HuH-7 (cell line): ENCODE results near the gene IKBKE.
A peak's percentile ranks its signal among the peaks of the same experiment; 100 is the strongest.

ENCODE experiments used
- DNase-seq: peaks from one replicate; pipeline ENCODE4 v3.0.0; 2011; ENCODE audit warnings: low spot score

IKBKE gene

DNA sequence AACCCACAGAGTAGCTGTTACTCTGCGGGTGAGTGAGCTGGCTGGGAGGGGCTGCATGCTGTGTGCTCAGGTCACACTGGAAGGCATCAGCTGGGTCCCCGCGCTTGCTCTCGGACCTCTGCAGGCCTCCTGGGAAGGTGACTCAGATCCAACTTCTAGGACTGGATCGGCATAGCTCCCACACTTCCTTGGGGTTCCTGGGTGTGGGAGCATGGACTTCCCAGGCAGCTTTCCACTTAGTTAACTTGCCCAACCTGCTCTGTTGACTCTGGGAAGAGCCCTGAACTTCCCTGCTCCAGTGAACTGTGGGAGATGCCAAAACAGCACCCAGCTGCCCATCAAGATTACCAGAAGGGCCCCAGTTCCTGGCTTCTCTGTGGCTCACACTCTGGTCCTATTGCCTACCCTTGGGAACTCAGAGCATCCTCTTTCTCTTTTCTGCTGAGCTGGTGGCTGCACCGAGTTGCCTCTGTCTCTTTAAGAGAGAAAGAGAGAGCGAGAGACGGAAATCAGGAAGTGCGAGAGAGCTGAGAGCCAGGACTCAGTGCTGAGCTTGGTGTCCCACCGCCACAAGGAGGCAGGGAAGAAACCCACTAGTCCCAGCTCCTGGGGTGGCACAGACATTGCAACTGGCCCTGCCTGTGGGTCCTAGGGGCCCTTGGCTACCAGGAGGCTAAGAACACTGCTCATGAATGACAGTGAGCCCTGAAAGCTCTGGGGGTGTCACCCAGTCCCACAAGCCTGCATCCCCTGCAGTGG lies at the start of gene IKBKE:
Gene IKBKE, plus strand, starts transcription at position 544 of the 759 bp plus-strand sequence. CDS start 2,752 bp downstream, outside the sequence.
- DNase-seq: peak; percentile 82

- DNase-seq: no peak
Observed at GRCh38 chr1:206421616-206422340, 48.5 kb upstream of the IKBKE start.

- no peak for DNase-seq
Observed at GRCh38 chr1:206422525-206422924, 47.8 kb upstream of the IKBKE start.

DNA sequence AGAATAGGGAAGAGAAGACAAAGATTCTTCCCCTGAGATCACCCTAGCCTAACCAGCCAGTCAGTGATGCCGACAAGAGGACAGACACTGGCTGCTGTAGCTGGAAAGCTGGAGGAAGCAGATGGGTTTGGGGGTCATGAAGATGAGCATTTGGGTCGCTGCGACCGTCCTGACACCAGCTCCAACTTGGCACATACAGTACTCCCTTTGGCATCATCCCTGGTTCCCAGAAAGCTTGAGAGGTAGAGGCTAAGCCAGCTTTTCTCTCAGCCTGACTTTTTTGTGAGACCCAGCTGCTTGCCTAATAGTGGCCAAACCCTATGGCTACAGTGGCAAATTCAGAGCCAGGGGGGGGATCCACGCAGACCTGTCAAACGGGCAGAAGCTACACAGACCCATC lies 43.0 kb upstream of the IKBKE start:
- DNase-seq: no peak

- DNase-seq: no peak
Observed at GRCh38 chr1:206429421-206429820, 40.9 kb upstream of the IKBKE start.

- no peak for DNase-seq
Observed at GRCh38 chr1:206430031-206430983, 40.0 kb upstream of the IKBKE start.

GRCh38 chr1:206435445-206435844 lies 34.8 kb upstream of the IKBKE start:
- DNase-seq: no peak

DNA sequence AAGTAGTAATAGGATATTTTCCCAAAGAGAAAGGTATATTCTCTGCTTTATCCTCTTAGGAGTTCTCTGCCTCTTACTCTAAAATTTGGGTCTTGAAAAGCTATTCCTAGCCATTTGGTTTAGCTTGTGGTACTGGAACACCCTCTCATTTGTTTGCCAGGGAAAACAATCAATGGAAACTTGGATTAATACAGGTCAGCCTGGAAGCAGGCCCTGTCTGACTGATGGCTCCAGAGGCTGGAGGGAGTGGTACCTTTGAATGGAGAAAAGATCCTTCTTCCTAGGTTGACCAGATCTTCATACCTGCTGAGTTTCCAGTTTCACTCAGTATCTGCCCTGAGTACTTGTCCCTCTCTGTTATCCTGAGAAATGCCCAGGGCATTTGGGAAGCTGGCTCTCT lies 31.7 kb upstream of the IKBKE start:
- DNase-seq: no peak

DNA sequence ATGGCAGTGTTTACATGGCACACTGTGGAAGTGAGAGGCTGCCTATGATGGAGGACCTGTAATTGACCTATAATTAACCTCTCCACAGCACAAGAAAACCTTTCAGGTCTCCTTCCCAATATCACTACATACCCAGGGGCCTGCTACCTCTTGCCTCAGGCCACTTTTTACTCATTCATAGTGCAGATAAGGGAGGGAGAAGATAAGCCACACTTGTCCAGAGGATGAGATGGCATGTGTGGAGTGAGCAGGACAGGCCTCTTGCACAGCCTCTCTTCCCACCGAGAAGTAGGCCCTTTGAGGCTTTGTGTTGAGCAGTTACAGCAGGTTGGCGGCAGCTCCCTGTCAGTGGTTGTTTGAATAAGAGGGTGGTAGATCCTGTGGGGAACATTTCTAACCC lies 31.1 kb upstream of the IKBKE start:
- no peak for DNase-seq

GRCh38 chr1:206441336-206441967 lies 28.8 kb upstream of the IKBKE start:
- DNase-seq: no peak

- DNase-seq: no peak
Observed at GRCh38 chr1:206442101-206442500, 28.2 kb upstream of the IKBKE start.

DNA sequence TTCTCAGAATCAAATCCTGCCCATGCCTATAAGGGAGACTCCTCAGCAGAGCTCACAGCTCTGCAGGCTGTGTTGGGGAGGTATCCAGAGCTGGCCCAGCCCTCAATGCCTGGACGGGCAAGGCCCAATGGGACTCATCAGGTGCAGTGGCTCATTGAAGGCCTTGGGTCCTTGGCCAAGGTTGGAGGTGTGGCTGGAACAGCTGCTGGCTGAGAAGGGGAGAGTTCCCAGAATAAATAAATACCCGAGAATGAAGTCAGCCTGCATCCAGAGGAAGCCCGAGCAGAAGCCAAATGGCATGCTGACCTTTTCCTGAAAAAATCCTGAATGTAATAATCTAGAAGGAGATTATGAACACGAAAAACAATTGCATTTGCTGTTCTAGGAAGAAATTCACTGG lies 25.2 kb upstream of the IKBKE start:
- no peak for DNase-seq

DNA sequence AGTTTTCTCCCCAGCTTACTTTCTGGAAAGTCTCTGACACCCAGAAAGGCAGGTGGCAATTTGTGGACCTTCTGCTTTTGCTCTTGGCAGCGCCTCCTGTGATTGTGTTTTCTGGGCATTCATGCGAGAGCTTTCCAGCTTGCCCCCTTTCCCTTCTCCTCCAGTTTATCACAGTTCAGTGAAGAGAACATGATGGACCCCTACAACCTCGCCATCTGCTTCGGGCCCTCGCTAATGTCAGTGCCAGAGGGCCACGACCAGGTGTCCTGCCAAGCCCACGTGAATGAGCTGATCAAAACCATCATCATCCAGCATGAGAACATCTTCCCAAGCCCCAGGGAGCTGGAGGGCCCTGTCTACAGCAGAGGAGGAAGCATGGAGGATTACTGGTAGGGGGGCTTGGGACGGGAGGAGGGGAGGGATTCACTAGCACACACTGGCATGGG lies 24.3 kb upstream of the IKBKE start:
- no peak for DNase-seq

DNA sequence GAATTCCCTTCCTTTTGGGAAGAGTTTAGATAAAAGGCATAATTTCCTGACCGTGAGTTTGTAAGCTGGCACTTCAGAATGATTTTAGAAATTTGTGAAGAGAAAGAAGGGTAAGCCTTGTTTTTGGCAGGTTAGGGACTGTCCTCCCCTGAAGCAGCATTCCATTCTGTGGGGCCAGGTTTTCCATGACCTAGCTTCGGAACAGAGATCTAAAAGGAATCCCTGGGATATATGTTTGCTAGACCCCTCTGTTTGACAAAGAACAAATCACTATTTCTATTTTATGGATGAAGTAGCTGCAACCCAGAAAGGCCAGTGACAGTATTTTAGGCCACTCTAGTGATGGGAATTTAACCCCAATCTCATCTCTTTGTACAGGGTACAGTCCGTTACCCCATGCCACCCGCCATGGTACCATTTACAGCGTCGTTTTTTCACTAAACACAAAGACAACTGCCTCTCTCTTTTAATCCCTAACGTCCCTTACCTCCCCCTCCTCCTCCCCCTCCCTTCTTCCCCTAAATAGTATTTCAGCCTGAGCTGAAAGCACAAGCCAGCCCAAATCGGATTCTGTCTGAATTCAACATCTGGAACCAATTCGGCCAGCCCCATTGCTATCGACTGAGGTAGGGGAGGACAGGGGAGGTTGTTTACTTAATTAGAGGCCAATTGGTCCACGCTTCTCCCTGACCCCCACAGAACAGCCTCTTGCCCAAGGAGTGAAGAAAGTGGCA lies 23.4 kb upstream of the IKBKE start:
- no peak for DNase-seq

- DNase-seq: no peak
Observed at GRCh38 chr1:206447422-206447765, 22.9 kb upstream of the IKBKE start.

DNA sequence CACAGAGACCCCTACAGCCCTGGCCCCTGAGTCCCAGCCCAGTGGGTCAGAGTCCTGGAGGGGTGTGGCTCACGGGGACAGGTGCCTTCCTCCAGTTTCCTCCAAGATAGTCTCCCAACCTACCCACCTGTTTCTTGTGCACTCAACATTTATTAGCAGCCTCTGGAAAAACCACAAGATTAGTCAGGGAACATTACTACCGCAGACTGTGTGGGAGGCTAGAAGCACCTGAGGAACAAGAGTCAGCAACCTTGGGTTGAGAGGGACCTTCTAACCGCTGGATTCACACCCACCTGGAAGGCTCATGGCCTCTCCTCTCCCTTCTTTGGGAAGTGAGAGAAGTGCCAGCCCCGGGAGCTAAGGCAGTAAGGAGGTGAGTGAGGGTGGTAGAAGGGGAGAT lies 22.5 kb upstream of the IKBKE start:
- DNase-seq: no peak

DNA sequence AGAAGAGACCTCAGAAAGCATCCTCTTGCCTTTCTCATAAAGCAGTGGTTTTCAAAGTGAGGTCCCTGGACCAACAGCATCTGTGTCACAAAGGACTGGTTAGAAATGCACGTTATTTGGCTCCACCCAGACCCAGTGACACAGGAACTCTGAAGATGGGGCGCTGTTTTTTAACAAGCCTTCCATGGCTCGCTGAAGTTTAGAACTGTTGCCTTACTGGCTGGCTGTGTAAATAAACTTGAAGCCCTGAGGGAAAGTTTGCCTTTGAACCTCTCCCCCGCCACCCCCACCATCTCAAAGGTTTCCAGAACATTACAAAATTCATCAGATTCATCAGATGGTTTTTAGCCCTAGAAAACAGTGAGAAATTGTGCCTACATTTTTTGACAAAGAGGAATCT lies 21.8 kb upstream of the IKBKE start:
- DNase-seq: no peak

GRCh38 chr1:206449565-206449964 lies 20.7 kb upstream of the IKBKE start:
- no peak for DNase-seq

GRCh38 chr1:206450281-206450680 lies 20.0 kb upstream of the IKBKE start:
- no peak for DNase-seq

DNA sequence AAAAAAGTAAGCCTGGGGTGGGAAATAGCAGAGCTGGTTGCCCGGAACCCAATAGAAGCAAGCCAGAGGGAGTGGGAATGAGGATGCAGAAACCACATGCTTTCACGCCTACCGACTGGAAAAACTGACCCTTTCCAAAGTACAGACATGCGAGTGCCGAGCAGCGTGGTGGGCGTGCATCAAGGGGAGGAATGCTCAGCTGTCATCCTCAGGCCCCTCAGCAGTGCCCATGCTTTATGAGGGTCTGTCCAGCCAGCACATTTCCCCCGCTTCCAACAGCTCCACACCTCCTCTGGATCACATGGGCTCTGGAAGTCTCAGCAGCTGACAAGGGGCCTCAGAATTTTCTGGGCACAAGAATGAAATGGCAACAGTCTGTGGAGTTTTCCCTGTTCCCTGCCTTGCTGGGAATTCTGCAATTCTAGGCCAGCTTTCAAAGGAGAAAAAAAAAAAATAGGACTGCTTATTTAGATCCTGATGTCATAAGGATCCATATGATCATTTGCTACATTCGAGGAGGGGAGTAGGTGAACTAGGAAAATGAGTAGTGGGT lies 19.1 kb upstream of the IKBKE start:
- DNase-seq: no peak

- DNase-seq: no peak
Observed at GRCh38 chr1:206453111-206453510, 17.2 kb upstream of the IKBKE start.
